HL-60/S4 treated with phorbol 12-myristate 13-acetate at 8.2 ng/mL for 4 days and 3 days (cell line): ENCODE data around the gene GCNT1.
"Not testable (repeated sequence)": the region's sequence is repeated elsewhere in the genome, so short reads cannot be mapped to it uniquely, and the experiment has no call there.

Source experiments
- in situ Hi-C: fragments of 300-500 bp; cut with MboI; formaldehyde crosslinking; loops from 2 replicates; pipeline ENCODE4 v1.15.0; 2022; ENCODE audit warnings: low sequenced_read_pairs

Gene GCNT1

GRCh38 chr9:76478226-76478625 lies 19.2 kb downstream of the GCNT1 start:
- in situ Hi-C loops, result no loop called here

- in situ Hi-C loops, result not testable (repeated sequence)
Observed at GRCh38 chr9:76479337-76479736, 20.4 kb downstream of the GCNT1 start.

- in situ Hi-C loops, result no loop called here
Observed at GRCh38 chr9:76486151-76486550, 27.2 kb downstream of the GCNT1 start.

- in situ Hi-C loops, result no loop called here
Observed at GRCh38 chr9:76490249-76490990, 31.4 kb downstream of the GCNT1 start.

- in situ Hi-C loops, result not testable (repeated sequence)
Observed at GRCh38 chr9:76491056-76491455, 32.1 kb downstream of the GCNT1 start.

GRCh38 chr9:76493496-76493895 lies 34.5 kb downstream of the GCNT1 start:
- in situ Hi-C loops, result not testable (repeated sequence)

- in situ Hi-C loops, result no loop called here
Observed at GRCh38 chr9:76500061-76500460, 41.1 kb downstream of the GCNT1 start.

GRCh38 chr9:76502746-76503145 lies 43.8 kb downstream of the GCNT1 start:
- in situ Hi-C loops, result no loop called here

GRCh38 chr9:76510041-76510440 lies 51.1 kb downstream of the GCNT1 start:
- in situ Hi-C loops, result no loop called here

- in situ Hi-C loops, result no loop called here
Observed at GRCh38 chr9:76510446-76510845, 51.5 kb downstream of the GCNT1 start.

GRCh38 chr9:76512826-76513225 lies 53.8 kb downstream of the GCNT1 start:
- in situ Hi-C loops, result no loop called here

- in situ Hi-C loops, result no loop called here
Observed at GRCh38 chr9:76516350-76516749, 57.4 kb downstream of the GCNT1 start.

GRCh38 chr9:76516871-76517270 lies 57.9 kb downstream of the GCNT1 start:
- in situ Hi-C loops, result no loop called here

- in situ Hi-C loops, result no loop called here
Observed at GRCh38 chr9:76519075-76519835, 60.3 kb downstream of the GCNT1 start.

GRCh38 chr9:76521244-76521681 lies 62.3 kb downstream of the GCNT1 start:
- in situ Hi-C loops, result loop anchor here (10.0 kb wide), 1 partner anchor 54 kb away; no protein-coding TSS in a partner anchor

GRCh38 chr9:76521906-76522305 lies 62.9 kb downstream of the GCNT1 start:
- in situ Hi-C loops, result loop anchor here (10.0 kb wide), 1 partner anchor 53 kb away; no protein-coding TSS in a partner anchor

GRCh38 chr9:76523617-76524200 lies 64.7 kb downstream of the GCNT1 start:
- in situ Hi-C loops, result loop anchor here (10.0 kb wide), 1 partner anchor 51 kb away; no protein-coding TSS in a partner anchor

- in situ Hi-C loops, result loop anchor here (10.0 kb wide), 1 partner anchor 50 kb away; no protein-coding TSS in a partner anchor
Observed at GRCh38 chr9:76525196-76525595, 66.2 kb downstream of the GCNT1 start.

- in situ Hi-C loops, result loop anchor here (10.0 kb wide), 1 partner anchor 49 kb away; no protein-coding TSS in a partner anchor
Observed at GRCh38 chr9:76526026-76526425, 67.0 kb downstream of the GCNT1 start.

- in situ Hi-C loops, result loop anchor here (10.0 kb wide), 1 partner anchor 47 kb away; no protein-coding TSS in a partner anchor
Observed at GRCh38 chr9:76528056-76528455, 69.1 kb downstream of the GCNT1 start.

- in situ Hi-C loops, result loop anchor here (10.0 kb wide), 1 partner anchor 46 kb away; no protein-coding TSS in a partner anchor
Observed at GRCh38 chr9:76528642-76529190, 69.7 kb downstream of the GCNT1 start.
